ENCODE results near the gene SUPT3H.
"Not testable (repeated sequence)": the region's sequence is repeated elsewhere in the genome, so short reads cannot be mapped to it uniquely, and the experiment has no call there.

Gene SUPT3H

GRCh38 chr6:45320349-45320748, 57.4 kb downstream of the SUPT3H start:
- DNase-seq, result no peak

DNA sequence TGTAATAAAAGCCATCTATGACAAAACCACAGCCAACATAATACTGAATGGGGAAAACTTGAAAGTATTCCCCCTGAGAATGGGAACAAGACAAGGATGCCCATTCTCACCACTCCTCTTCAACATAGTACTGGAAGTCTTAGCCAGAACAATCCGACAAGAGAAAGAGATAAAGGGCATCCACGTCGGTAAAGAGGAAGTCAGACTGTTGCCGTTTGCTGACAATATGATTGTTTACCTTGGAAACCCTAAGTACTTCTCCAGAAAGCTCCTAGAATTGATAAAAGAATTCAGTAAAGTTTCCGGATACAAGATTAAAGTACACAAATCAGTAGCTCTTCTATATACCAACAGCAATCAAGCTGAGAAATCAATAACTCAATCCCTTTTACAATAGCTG, 63.6 kb downstream of the SUPT3H start:
- DNase-seq, result no peak

DNA sequence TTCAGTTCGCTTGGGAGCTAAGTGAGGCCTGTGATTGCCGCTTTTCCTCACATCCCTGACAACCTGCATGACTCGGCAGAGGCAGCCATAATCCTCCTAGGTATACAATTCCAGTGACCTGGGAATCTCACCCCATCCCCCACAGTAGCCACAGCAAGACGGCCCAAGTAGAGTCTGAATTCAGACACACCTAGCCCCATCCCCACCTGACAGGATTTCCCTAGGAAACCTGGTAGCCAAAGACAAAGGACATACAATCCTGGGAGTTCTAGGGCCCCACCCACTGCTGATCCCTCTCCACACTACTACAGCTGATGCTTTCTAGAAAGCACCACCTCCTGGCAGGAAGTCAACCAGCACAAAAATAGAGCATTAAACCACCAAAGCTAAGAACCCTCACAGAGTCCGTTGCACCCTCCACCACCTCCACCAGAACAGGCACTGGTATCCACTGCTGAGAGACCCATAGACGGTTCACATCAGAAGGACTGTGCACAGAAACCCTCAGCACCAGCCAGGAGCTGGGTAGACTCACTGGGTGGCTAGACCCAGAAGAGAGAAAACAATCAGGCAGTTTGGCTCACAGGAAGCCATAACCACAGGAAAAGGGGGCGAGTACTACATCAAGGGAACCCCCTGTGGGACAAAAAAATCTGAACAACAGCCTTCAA, 67.5 kb downstream of the SUPT3H start:
- no peak for DNase-seq

GRCh38 chr6:45305546-45305945, 72.2 kb downstream of the SUPT3H start:
- no peak for DNase-seq

DNA sequence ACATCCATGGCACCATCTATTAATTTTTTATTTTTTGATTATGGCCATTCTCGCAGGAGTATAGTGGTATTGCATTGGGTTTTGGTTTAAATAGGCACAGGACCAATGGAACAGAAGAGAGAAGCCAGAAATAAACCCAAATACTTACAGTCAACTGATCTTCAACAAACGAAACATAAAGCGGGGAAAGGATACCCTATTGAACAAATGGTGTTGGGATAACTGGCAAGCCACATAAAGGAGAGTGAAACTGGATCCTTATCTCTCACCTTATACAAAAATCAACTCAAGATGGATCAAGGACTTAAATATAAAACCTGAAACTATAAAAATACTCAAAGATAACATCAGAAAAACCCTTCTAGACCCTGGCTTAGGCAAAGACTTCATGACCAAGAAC, 74.9 kb downstream of the SUPT3H start:
- DNase-seq, result no peak

- no peak for DNase-seq
Observed at GRCh38 chr6:45301348-45302142, 76.2 kb downstream of the SUPT3H start.

- DNase-seq, result no peak
Observed at GRCh38 chr6:45300736-45301135, 77.0 kb downstream of the SUPT3H start.

- DNase-seq, result no peak
Observed at GRCh38 chr6:45299096-45299581, 78.6 kb downstream of the SUPT3H start.

- DNase-seq, result no peak
Observed at GRCh38 chr6:45297320-45297719, 80.4 kb downstream of the SUPT3H start.

DNA sequence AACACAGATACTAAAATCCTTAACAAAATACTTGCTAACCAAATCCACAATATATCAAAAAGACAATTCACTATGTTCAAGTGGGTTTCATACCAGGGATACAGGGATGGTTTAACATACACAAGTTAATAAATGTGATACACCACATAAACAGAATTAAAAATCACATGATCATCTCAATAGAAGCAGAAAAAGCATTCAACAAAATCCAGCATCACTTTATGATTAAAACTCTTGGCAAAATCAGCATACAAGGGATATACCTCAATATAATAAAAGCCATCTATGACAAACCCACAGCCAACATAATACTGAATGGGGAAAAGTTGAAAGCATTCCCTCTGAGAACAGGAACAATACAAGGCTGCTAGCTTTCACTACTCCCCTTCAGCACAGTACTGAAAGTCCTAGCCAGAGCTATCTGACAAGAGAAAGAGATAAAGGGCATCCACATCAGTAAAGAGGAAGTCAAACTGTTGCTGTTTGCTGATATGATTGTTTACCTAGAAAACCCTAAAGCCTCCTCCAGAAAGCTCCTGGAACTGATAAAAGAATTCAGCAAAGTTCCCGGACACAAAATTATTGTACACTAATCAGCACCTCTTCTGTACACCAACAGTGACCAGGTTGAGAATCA, 83.6 kb downstream of the SUPT3H start:
- DNase-seq, result not testable (repeated sequence)

- DNase-seq, result no peak
Observed at GRCh38 chr6:45293306-45293705, 84.4 kb downstream of the SUPT3H start.

DNA sequence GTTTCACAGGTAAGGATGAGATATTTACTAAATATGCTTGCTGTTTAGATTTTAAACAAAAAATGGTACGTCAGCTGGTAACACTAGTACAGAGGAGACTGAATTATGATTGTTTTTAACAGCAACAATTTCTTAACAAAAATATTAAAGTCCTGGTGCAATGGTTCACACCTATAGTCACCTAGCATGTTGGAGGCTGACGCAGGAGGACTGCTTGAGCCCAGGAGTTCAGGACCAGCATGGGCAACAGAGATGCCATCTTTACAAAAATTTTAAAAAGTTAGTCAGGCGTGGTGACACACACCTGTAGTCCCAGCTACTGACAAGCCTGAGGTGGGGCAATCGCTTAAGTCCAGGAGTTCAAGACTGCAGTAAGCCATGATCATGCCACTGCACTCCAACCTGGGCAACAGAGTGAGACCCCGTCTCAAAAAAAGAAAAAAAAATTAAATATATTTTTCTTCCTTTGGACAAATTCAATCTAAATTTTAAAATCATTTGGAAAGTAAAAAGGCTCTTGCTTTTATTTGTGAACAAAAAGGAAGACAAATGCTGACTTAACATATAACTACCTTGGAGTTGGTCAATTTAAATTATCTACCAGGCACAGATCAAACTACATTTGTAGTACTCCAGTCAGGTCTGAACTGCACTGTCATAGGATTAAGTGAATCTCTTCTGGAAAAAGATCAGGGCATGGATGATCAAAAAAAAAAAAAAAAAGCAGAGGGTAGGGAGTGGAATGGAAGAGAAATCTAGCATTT, 87.8 kb downstream of the SUPT3H start:
- DNase-seq, result no peak

DNA sequence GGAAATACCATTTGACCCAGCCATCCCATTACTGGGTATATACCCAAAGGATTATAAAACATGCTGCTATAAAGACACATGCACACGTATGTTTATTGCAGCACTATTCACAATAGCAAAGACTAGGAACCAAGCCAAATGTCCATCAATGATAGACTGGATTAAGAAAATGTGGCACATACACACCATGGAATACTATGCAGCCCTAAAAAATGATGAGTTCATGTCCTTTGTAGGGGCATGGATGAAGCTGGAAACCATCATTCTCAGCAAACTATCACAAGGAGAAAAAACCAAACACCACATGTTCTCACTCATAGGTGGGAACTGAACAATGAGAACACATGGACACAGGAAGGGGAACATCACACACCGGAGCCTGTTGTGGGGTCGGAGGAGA, 91.0 kb downstream of the SUPT3H start:
- not testable (repeated sequence) for DNase-seq

DNA sequence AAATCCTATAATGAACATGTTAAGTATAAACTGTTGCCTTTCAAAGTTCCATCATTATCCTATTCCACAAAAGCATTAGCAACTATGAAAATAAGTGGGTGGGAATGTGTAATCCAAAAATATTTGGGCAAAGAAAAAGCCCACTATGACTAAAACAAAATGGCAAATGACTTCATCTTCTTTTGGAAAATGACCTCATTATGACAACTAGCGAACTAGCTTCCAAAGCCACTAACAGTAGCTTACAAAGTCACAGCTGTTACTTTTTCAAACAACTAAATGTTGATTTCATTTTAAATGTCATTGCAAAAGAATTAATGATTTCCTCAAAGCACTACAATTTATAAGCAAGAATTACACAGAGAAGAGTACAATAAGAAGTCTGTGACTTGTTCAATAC, 99.4 kb downstream of the SUPT3H start:
- DNase-seq, result no peak

GRCh38 chr6:45277741-45278140, 100.0 kb downstream of the SUPT3H start:
- DNase-seq, result not testable (repeated sequence)

GRCh38 chr6:45275358-45275757, 102.4 kb downstream of the SUPT3H start:
- no peak for DNase-seq

GRCh38 chr6:45272626-45273025, 105.1 kb downstream of the SUPT3H start:
- no peak for DNase-seq

GRCh38 chr6:45265246-45265645, 112.5 kb downstream of the SUPT3H start:
- DNase-seq, result no peak

DNA sequence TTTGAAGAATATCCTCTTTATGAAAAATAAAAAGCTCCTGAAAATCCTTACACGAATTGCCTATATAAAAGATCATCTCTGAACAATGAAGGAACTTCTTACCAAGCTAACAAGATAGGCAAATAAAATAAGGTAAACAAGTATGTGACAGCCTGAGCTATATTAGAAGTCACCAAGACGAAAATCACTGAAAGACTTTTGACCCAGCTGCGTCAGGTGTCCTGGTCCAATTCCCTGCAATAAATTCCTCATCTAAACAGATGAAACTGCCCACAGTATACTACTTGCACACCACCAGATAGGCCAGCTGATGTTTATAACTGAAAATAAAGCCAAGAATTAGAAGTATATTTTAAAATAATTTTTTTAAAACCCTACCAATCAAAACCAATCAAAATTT, 117.0 kb downstream of the SUPT3H start:
- no peak for DNase-seq

GRCh38 chr6:45256697-45257695, 120.7 kb downstream of the SUPT3H start:
- no peak for DNase-seq

DNA sequence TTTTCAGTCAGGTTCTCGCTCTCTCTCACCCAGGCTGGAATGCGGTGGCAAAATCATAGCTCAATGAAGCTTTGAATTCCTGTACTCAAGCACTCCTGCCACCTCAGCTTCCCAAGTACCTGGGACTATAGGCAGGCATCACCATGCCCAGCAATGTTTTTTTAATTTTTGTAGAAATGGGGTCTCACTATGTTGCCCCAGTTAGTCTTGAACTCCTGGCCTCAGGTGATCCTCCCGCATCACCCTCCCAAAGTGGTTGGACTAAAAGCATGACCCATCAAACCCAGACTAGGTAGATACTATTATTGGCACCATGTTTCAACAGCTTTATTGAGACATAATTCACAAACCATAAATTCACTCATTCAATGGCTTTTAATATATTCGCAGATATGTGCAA, 122.3 kb downstream of the SUPT3H start:
- no peak for DNase-seq

DNA sequence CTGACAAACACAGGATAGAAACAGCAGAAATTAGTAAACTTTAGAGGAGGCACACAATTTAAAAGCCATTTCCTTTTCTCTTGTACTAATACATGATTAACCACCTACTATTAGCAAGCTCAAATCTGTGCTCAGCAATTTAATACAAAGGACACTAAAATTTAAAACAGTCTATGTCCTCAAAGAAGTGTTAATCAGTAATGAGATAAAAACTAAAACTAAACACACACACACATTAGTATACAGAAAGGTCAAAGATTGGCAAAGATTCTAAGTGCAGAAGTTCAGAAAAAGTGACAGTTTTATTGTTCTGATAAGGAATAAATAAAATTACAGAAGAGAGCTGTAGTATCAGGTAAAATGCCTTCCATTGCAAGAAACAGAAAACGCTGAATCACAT, 123.5 kb downstream of the SUPT3H start:
- DNase-seq, result no peak
